ENCODE data around the gene ADORA1.

Gene ADORA1

DNA sequence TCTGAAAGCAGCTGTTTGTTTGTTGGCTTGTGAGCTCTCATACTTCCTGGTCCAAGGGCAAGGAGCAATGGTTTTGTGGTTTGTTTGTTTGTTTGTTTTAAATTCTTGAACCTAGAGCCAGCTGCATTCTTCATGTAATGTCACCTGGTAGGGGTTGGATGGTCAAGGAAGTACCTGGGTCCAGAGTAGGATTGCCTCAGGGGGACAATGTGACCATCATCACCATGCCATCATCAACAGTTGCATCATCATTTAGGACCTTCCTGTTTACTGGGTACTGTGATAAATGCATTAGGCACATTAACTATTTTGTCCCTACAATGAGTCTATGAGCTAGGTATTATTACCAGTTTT, 27.0 kb upstream of the ADORA1 start:
- no peak for TF ChIP-seq REST (IDR thresholded peaks at IDR 0.05; ENCODE audit: low read depth)
- TF ChIP-seq, protein P1, sequence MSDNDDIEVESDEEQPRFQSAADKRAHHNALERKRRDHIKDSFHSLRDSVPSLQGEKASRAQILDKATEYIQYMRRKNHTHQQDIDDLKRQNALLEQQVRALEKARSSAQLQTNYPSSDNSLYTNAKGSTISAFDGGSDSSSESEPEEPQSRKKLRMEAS (IDR thresholded peaks at IDR 0.05) = no peak
- no peak for TF ChIP-seq TEAD4 (IDR thresholded peaks at IDR 0.05)
- TF ChIP-seq FOXM1 (IDR thresholded peaks at IDR 0.05; ENCODE audit: borderline replicate concordance, low read depth) = no peak
- TF ChIP-seq EP300 (IDR thresholded peaks at IDR 0.05; ENCODE audit: borderline replicate concordance) = no peak

DNA sequence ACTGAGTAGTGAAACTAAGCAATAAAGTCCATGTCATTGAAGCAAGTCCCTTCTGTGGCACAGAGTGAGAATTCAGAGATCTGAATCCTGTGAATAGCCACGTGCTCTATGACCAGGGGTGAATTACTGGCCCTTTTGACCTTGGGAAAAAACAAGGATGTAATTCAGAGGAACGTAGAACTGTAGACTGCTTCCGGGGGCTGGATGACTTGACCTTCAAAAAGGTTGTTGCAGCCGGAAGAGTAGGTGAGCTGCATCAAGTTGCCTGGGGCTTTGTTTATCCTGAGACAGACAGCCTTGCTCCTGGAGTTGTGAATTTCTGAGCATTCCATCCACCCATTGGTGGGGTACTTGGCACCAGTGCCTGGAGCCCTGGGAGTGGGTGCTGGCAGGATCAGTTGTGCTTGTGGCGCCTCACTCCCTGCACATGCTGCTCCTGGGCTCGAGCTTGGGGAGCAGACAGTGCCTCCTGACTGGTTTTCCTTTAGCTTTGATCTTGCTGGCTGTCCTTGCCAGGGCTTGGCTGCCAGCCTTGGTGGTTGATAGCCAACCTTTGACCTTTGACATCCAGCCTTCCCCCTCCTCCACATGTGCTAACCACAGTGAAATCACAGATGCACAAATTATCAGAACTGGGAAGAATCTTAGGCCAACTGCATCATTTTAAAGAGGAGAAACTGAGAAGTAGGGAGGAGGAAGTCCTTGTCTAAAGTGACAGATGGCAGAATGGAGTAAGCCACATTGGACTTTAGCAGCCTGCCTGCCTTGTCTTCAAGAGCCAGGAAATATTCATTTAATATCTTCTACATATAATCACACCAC, 25.5 kb upstream of the ADORA1 start:
- TF ChIP-seq EGR1 (IDR thresholded peaks at IDR 0.05) = no peak
- TF ChIP-seq CEBPB (IDR thresholded peaks at IDR 0.05) = no peak
- no peak for TF ChIP-seq FOXM1 (IDR thresholded peaks at IDR 0.05; ENCODE audit: borderline replicate concordance, low read depth)
- no peak for TF ChIP-seq TAF1 (IDR thresholded peaks at IDR 0.05; ENCODE audit: low read depth)
- no peak for TF ChIP-seq TEAD4 (IDR thresholded peaks at IDR 0.05)
- TF ChIP-seq, protein P1 (IDR thresholded peaks at IDR 0.05) = no peak
- TF ChIP-seq, protein P2, sequence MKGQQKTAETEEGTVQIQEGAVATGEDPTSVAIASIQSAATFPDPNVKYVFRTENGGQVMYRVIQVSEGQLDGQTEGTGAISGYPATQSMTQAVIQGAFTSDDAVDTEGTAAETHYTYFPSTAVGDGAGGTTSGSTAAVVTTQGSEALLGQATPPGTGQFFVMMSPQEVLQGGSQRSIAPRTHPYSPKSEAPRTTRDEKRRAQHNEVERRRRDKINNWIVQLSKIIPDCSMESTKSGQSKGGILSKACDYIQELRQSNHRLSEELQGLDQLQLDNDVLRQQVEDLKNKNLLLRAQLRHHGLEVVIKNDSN (IDR thresholded peaks at IDR 0.05) = no peak
- TF ChIP-seq NFIC (IDR thresholded peaks at IDR 0.05) = no peak
- no peak for TF ChIP-seq TCF12 (IDR thresholded peaks at IDR 0.05; ENCODE audit: low read depth)

DNA sequence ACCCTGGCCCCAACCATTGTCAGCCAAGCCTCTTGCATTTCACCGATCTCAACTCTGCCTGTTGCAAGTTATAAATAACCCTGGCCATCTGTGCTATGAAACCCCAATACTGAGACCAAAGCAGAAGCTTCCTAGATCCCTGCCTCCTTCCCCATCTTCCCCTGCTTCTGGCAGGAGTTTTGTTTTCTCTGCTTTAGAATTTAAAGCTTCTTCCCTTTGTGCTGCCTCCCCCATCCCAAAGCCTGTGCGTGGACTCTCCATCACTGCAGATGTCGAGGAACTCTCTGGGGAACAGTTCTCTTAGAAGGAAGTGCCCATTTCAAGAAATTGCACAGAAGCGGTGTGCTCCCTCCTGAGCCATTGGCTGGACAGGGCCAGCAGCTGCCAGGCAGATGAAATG, 24.3 kb upstream of the ADORA1 start:
- TF ChIP-seq TAF1 (IDR thresholded peaks at IDR 0.05; ENCODE audit: low read depth) = no peak
- no peak for TF ChIP-seq REST (IDR thresholded peaks at IDR 0.05; ENCODE audit: low read depth)
- TF ChIP-seq EGR1 (IDR thresholded peaks at IDR 0.05) = no peak
- no peak for TF ChIP-seq FOXM1 (IDR thresholded peaks at IDR 0.05; ENCODE audit: borderline replicate concordance, low read depth)
- no peak for TF ChIP-seq TEAD4 (IDR thresholded peaks at IDR 0.05)
- TF ChIP-seq CEBPB (IDR thresholded peaks at IDR 0.05) = no peak
- TF ChIP-seq NFIC (IDR thresholded peaks at IDR 0.05) = no peak
- no peak for TF ChIP-seq ZBTB7A (IDR thresholded peaks at IDR 0.05; ENCODE audit: low read depth)
- TF ChIP-seq, protein P1 (IDR thresholded peaks at IDR 0.05) = no peak

GRCh38 chr1:203103829-203104495, 23.6 kb upstream of the ADORA1 start:
- TF ChIP-seq TEAD4 (IDR thresholded peaks at IDR 0.05) = no peak

DNA sequence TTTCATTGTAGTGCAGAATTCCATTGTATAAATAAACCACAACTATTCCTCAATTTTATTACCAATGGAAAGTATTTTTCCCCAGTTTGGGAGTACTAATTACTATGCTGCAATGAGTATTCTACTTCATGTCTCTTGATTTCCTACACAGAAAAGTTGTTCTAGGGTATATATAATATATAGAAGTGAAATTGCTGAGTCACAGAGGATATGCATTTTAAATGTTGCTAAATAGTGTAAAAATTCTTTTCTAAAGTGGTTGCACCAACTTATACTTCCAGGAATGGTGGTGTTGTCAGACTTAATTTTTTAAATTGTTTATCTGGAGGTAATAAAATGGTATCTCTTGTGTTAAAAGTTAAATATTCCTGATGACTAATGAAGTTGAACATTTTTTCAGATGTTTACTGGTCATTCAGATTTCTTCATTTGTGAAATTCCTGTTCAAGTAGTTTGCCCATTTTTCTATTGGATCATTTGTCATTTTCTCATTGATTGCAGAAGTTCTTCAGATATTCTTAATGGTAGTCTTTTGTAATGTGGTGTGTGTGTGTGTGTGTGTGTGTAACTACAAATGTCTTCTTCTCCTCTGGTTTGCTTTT, 22.6 kb upstream of the ADORA1 start:
- no peak for TF ChIP-seq NFIC (IDR thresholded peaks at IDR 0.05)
- no peak for TF ChIP-seq ZBTB7A (IDR thresholded peaks at IDR 0.05; ENCODE audit: low read depth)
- no peak for TF ChIP-seq YY1 (IDR thresholded peaks at IDR 0.05; ENCODE audit: low read depth)
- no peak for TF ChIP-seq CEBPB (IDR thresholded peaks at IDR 0.05)
- no peak for TF ChIP-seq EGR1 (IDR thresholded peaks at IDR 0.05)
- TF ChIP-seq TAF1 (IDR thresholded peaks at IDR 0.05; ENCODE audit: low read depth) = no peak
- TF ChIP-seq REST (IDR thresholded peaks at IDR 0.05; ENCODE audit: low read depth) = no peak
- no peak for TF ChIP-seq FOXM1 (IDR thresholded peaks at IDR 0.05; ENCODE audit: borderline replicate concordance, low read depth)
- no peak for TF ChIP-seq CREB1 (IDR thresholded peaks at IDR 0.05; ENCODE audit: low read depth)
- no peak for TF ChIP-seq TEAD4 (IDR thresholded peaks at IDR 0.05)
- TF ChIP-seq, protein P1 (IDR thresholded peaks at IDR 0.05) = no peak
- TF ChIP-seq EP300 (IDR thresholded peaks at IDR 0.05; ENCODE audit: borderline replicate concordance) = no peak
- TF ChIP-seq, protein P2 (IDR thresholded peaks at IDR 0.05) = no peak
- TF ChIP-seq RAD21 (IDR thresholded peaks at IDR 0.05; ENCODE audit: low read depth) = no peak
- no peak for TF ChIP-seq TCF12 (IDR thresholded peaks at IDR 0.05; ENCODE audit: low read depth)

Data from Ishikawa (cell line).